ENCODE measurements around the gene PRPF38B.

DNA sequence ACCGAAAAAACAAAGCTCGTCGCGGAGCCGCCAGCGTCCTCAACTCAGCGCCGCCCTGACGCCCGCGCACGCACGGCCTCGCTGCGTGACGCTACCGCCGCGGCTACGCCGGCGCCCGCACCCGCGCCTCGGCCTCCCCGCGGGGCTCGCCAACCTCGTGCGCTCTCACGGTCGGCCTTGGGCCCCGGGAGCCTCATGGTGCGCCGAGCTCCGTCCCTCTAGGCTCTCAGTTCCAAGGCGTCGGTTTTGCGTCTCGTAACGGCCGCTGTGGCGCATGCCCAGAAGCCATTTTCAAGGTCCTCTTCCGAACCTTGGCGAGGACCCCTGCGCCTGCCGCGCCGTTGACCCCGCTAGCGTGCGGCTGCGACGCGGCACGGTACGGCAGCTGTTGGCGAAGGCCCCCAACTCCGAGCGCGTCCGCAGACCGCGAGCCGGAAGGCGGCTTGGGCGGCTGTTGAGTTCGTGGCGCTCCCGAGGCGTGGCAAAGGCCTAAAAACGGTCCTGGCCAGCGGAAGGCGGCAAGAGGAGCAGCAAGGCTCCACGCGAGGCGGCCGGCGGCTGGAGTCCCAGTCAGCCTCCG is 31.0 kb upstream of the PRPF38B start, which contains the start of gene HENMT1:
- TF ChIP-seq ZBTB33 (IDR thresholded peaks at IDR 0.05) = no peak
- TF ChIP-seq KLF5 (IDR thresholded peaks at IDR 0.05; ENCODE audit: partially characterized antibody) = peak; percentile 83
- TF ChIP-seq, protein P1, sequence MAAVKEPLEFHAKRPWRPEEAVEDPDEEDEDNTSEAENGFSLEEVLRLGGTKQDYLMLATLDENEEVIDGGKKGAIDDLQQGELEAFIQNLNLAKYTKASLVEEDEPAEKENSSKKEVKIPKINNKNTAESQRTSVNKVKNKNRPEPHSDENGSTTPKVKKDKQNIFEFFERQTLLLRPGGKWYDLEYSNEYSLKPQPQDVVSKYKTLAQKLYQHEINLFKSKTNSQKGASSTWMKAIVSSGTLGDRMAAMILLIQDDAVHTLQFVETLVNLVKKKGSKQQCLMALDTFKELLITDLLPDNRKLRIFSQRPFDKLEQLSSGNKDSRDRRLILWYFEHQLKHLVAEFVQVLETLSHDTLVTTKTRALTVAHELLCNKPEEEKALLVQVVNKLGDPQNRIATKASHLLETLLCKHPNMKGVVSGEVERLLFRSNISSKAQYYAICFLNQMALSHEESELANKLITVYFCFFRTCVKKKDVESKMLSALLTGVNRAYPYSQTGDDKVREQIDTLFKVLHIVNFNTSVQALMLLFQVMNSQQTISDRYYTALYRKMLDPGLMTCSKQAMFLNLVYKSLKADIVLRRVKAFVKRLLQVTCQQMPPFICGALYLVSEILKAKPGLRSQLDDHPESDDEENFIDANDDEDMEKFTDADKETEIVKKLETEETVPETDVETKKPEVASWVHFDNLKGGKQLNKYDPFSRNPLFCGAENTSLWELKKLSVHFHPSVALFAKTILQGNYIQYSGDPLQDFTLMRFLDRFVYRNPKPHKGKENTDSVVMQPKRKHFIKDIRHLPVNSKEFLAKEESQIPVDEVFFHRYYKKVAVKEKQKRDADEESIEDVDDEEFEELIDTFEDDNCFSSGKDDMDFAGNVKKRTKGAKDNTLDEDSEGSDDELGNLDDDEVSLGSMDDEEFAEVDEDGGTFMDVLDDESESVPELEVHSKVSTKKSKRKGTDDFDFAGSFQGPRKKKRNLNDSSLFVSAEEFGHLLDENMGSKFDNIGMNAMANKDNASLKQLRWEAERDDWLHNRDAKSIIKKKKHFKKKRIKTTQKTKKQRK (IDR thresholded peaks at IDR 0.05; ENCODE audit: low read depth, low read length) = no peak
- no peak for TF ChIP-seq USF1 (IDR thresholded peaks at IDR 0.05; ENCODE audit: borderline replicate concordance, extremely low read length, insufficient read depth, low read depth, low read length)
- TF ChIP-seq, protein P2, sequence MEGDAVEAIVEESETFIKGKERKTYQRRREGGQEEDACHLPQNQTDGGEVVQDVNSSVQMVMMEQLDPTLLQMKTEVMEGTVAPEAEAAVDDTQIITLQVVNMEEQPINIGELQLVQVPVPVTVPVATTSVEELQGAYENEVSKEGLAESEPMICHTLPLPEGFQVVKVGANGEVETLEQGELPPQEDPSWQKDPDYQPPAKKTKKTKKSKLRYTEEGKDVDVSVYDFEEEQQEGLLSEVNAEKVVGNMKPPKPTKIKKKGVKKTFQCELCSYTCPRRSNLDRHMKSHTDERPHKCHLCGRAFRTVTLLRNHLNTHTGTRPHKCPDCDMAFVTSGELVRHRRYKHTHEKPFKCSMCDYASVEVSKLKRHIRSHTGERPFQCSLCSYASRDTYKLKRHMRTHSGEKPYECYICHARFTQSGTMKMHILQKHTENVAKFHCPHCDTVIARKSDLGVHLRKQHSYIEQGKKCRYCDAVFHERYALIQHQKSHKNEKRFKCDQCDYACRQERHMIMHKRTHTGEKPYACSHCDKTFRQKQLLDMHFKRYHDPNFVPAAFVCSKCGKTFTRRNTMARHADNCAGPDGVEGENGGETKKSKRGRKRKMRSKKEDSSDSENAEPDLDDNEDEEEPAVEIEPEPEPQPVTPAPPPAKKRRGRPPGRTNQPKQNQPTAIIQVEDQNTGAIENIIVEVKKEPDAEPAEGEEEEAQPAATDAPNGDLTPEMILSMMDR (IDR thresholded peaks at IDR 0.05 in 2 of 3, conservative IDR thresholded peaks at IDR 0.05 in 1 of 3; ENCODE audit: control insufficient read depth in 2 of 3, extremely low read depth in 1 of 3, insufficient read depth in 1 of 3, low read depth in 3 of 3, low read length in 3 of 3) = no peak
- peak; percentile 98 for TF ChIP-seq LARP7 (IDR thresholded peaks at IDR 0.05)
- TF ChIP-seq POLR2A (IDR thresholded peaks at IDR 0.05; ENCODE audit: low read depth, low read length) = peak; percentile 93
- no peak for TF ChIP-seq CHD4 (IDR thresholded peaks at IDR 0.05)
- no peak for TF ChIP-seq USF2 (IDR thresholded peaks at IDR 0.05; ENCODE audit: borderline replicate concordance, low read depth, low read length)
- TF ChIP-seq NR2C2 (IDR thresholded peaks at IDR 0.05; ENCODE audit: borderline replicate concordance, control insufficient read depth, insufficient read length, low read depth) = no peak
